ENCODE results near the gene ADGB. TPM values are rescaled to one million over a fixed set of nuclear protein-coding genes. Genes with fewer than 3 reads are reported as not detected.

Gene ADGB
- total RNA-seq, 1 donor from 2014 or later = not detected

GRCh38 chr6:146587459-146587858 is 11.3 kb upstream of the ADGB start:
- Mint-ChIP-seq H3K27ac (ENCODE audit: unreplicated experiment) (no peak overlapping the region), H3K4me3 (ENCODE audit: unreplicated experiment) (no peak overlapping the region), H3K9me3 (ENCODE audit: unreplicated experiment) (no peaks in the 10 kb centered on the region), H3K4me1 (ENCODE audit: unreplicated experiment) (no peaks in the 10 kb centered on the region), H3K27me3 (ENCODE audit: unreplicated experiment) (peaks cover 11% of the 10 kb centered on the region), H3K36me3 (ENCODE audit: unreplicated experiment) (no peaks in the 10 kb centered on the region)
- DNase-seq (ENCODE audit: extremely low spot score, unreplicated experiment) = no peak
- TF ChIP-seq CTCF (IDR thresholded peaks at IDR 0.05) = no peak

- Mint-ChIP-seq H3K9me3 (ENCODE audit: unreplicated experiment) (no peaks in the 10 kb centered on the region), H3K4me1 (ENCODE audit: unreplicated experiment) (no peaks in the 10 kb centered on the region), H3K4me3 (ENCODE audit: unreplicated experiment) (no peak overlapping the region), H3K27ac (ENCODE audit: unreplicated experiment) (no peak overlapping the region), H3K27me3 (ENCODE audit: unreplicated experiment) (peaks cover 24% of the 10 kb centered on the region), H3K36me3 (ENCODE audit: unreplicated experiment) (no peaks in the 10 kb centered on the region)
- TF ChIP-seq CTCF (IDR thresholded peaks at IDR 0.05) = no peak
- no peak for DNase-seq (ENCODE audit: extremely low spot score, unreplicated experiment)
Observed at GRCh38 chr6:146590492-146590891, 8.3 kb upstream of the ADGB start.

GRCh38 chr6:146592451-146592850 is 6.3 kb upstream of the ADGB start:
- Mint-ChIP-seq H3K36me3 (ENCODE audit: unreplicated experiment) (no peaks in the 10 kb centered on the region), H3K9me3 (ENCODE audit: unreplicated experiment) (no peaks in the 10 kb centered on the region), H3K4me1 (ENCODE audit: unreplicated experiment) (no peaks in the 10 kb centered on the region), H3K4me3 (ENCODE audit: unreplicated experiment) (no peak overlapping the region), H3K27ac (ENCODE audit: unreplicated experiment) (no peak overlapping the region), H3K27me3 (ENCODE audit: unreplicated experiment) (peaks cover 24% of the 10 kb centered on the region)
- TF ChIP-seq CTCF (IDR thresholded peaks at IDR 0.05) = no peak
- DNase-seq (ENCODE audit: extremely low spot score, unreplicated experiment) = no peak

GRCh38 chr6:146593986-146594385 is 4.8 kb upstream of the ADGB start:
- Mint-ChIP-seq H3K4me1 (ENCODE audit: unreplicated experiment) (peaks cover 7% of the 10 kb centered on the region), H3K27me3 (ENCODE audit: unreplicated experiment) (peaks cover 24% of the 10 kb centered on the region), H3K9me3 (ENCODE audit: unreplicated experiment) (no peaks in the 10 kb centered on the region), H3K36me3 (ENCODE audit: unreplicated experiment) (no peaks in the 10 kb centered on the region), H3K27ac (ENCODE audit: unreplicated experiment) (no peak overlapping the region), H3K4me3 (ENCODE audit: unreplicated experiment) (no peak overlapping the region)
- no peak for DNase-seq (ENCODE audit: extremely low spot score, unreplicated experiment)
- TF ChIP-seq CTCF (IDR thresholded peaks at IDR 0.05) = no peak

- Mint-ChIP-seq H3K27ac (ENCODE audit: unreplicated experiment) (no peak overlapping the region), H3K27me3 (ENCODE audit: unreplicated experiment) (peaks cover 24% of the 10 kb centered on the region), H3K9me3 (ENCODE audit: unreplicated experiment) (no peaks in the 10 kb centered on the region), H3K36me3 (ENCODE audit: unreplicated experiment) (no peaks in the 10 kb centered on the region), H3K4me1 (ENCODE audit: unreplicated experiment) (peaks cover 10% of the 10 kb centered on the region), H3K4me3 (ENCODE audit: unreplicated experiment) (no peak overlapping the region)
- no peak for DNase-seq (ENCODE audit: extremely low spot score, unreplicated experiment)
- no peak for TF ChIP-seq CTCF (IDR thresholded peaks at IDR 0.05)
Observed at GRCh38 chr6:146594495-146594894, 4.3 kb upstream of the ADGB start.

Measured in osteocyte (in vitro differentiated cells).